Caco-2 (cell line): ENCODE results near the gene POLR1A. TPM values are rescaled to one million over a fixed set of nuclear protein-coding genes. Genes with fewer than 3 reads are reported as not detected.

Experiments
- BruUV-seq: library from RNA; stranded (reverse); fragments of 400-500 nt; replicated peaks from 2 replicates; lab custom pipeline; 2021; lab: Mats Ljungman, UMichigan
- CTCF ChIA-PET: fragments of 300-600 bp; sonication (Branson Sonifier 250); formaldehyde crosslinking; loops from one replicate; lab custom pipeline; 2022; ENCODE audit warnings: antibody characterized with exemption; lab: Charles Lee
- POLR2A ChIA-PET: fragments of 300-600 bp; sonication (Branson Sonifier 250); formaldehyde crosslinking; loops from one replicate; lab custom pipeline; 2022; ENCODE audit warnings: antibody characterized with exemption; lab: Charles Lee
- DNase-seq, 2 experiments: peaks; one replicate each; pipeline versions ENCODE4 v3.0.0 to v3.0.0-alpha.2; 2020 to 2022
- H3K27me3 ChIP-seq: replicated peaks from 2 replicates; pipeline ENCODE4 v1.6.0; 2011; ENCODE audit warnings: low read length; ENCODE audit not compliant: control insufficient read depth, insufficient read depth
- H3K36me3 ChIP-seq: 2 replicates; pipeline ENCODE4 v1.5.1; 2011; ENCODE audit warnings: low read length; ENCODE audit not compliant: control insufficient read depth, insufficient read depth
- H3K4me1 ChIP-seq: fragments of 250-450 bp; sonication (Bioruptor Pico); 2 replicates; pipeline ENCODE4 v1.5.1; 2020; ENCODE audit warnings: mild to moderate bottlenecking
- H3K4me3 ChIP-seq: 2 replicates; pipeline ENCODE4 v1.5.1; 2011; ENCODE audit warnings: low read depth, mild to moderate bottlenecking, control low read depth, low read length
- H3K9me3 ChIP-seq: fragments of 250-450 bp; sonication (Bioruptor Pico); 2 replicates; pipeline ENCODE4 v1.5.1; 2020; ENCODE audit warnings: mild to moderate bottlenecking, moderate library complexity
- H3K27ac Mint-ChIP-seq: one replicate; pipeline ENCODE4 v1.8.0; 2022; ENCODE audit warnings: mixed read lengths; ENCODE audit not compliant: unreplicated experiment
- H3K27me3 Mint-ChIP-seq: one replicate; pipeline ENCODE4 v1.8.0; 2022; ENCODE audit warnings: mixed read lengths; ENCODE audit not compliant: insufficient read depth, unreplicated experiment
- H3K36me3 Mint-ChIP-seq: one replicate; pipeline ENCODE4 v1.8.0; 2022; ENCODE audit warnings: mild to moderate bottlenecking, mixed read lengths; ENCODE audit not compliant: insufficient read depth, unreplicated experiment
- H3K4me1 Mint-ChIP-seq: one replicate; pipeline ENCODE4 v1.8.0; 2022; ENCODE audit warnings: low read depth, mixed read lengths; ENCODE audit not compliant: unreplicated experiment
- H3K4me3 Mint-ChIP-seq: one replicate; pipeline ENCODE4 v1.8.0; 2022; ENCODE audit warnings: mild to moderate bottlenecking, moderate library complexity, mixed read lengths; ENCODE audit not compliant: unreplicated experiment
- H3K9me3 Mint-ChIP-seq: one replicate; pipeline ENCODE4 v1.8.0; 2022; ENCODE audit warnings: mixed read lengths; ENCODE audit not compliant: unreplicated experiment
- intact Hi-C: fragments of 100-400 bp; cut with micrococcal nuclease; formaldehyde crosslinking; loops from one replicate; pipeline ENCODE4 v1.10.0; 2022; ENCODE audit not compliant: unreplicated experiment
- total RNA-seq: library from RNA; stranded (reverse); gene quantifications from 2 replicates; pipeline ENCODE4 v1.2.3, GENCODE V29; 2022
- TF ChIP-seq, protein P1 (sequence below), 2 experiments: fragments of 200-600 bp in 1 of 2; IDR thresholded peaks; 1 replicate in 1 of 2; 2 replicates in 1 of 2; pipeline versions ENCODE4 v1.5.1 to v1.8.0; 2011 to 2022; ENCODE audit warnings: antibody characterized with exemption in 1 of 2, control low read depth in 1 of 2, inconsistent platforms in 1 of 2, low read depth in 1 of 2, low read length in 1 of 2, mild to moderate bottlenecking in 1 of 2, moderate library complexity in 1 of 2; ENCODE audit not compliant: insufficient read depth in 1 of 2, severe bottlenecking in 1 of 2, unreplicated experiment in 1 of 2

Gene POLR1A
- total RNA-seq, 1 experiment from 2014 or later = 73.8 TPM

DNA sequence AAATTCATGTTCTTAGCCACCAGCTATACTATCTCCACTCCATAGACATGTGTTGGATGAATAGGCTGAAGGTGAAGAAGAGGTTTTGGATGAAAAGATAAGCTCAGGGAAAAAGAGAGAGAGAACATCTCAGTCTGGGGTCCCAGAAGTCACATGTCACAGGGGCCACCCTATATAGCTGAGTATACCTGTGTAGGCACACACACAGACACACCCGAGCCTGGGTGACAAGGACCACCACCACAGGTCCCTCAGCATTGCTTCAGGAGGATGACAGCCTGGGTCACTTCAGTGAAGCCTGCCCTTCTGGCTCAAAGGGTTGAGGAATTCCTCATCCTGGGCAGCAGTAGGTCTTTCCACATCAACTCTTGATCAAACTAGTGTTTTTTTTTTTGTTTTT, 56.2 kb downstream of the POLR1A start:
- H3K4me1 ChIP-seq = no peaks in the 10 kb centered on the region
- Mint-ChIP-seq H3K36me3 (peaks cover 79% of the 10 kb centered on the region), H3K27me3 (no peaks in the 10 kb centered on the region), H3K4me1 (no peaks in the 10 kb centered on the region), H3K4me3 (no peak overlapping the region), H3K9me3 (no peaks in the 10 kb centered on the region), H3K27ac (no peak overlapping the region)
- no peaks in the 10 kb centered on the region for H3K9me3 ChIP-seq
- DNase-seq = peak in 1 of 2 experiments; percentile 9
- ChIA-PET POLR2A (no interaction called here), CTCF (no interaction called here)
- TF ChIP-seq, protein P1, sequence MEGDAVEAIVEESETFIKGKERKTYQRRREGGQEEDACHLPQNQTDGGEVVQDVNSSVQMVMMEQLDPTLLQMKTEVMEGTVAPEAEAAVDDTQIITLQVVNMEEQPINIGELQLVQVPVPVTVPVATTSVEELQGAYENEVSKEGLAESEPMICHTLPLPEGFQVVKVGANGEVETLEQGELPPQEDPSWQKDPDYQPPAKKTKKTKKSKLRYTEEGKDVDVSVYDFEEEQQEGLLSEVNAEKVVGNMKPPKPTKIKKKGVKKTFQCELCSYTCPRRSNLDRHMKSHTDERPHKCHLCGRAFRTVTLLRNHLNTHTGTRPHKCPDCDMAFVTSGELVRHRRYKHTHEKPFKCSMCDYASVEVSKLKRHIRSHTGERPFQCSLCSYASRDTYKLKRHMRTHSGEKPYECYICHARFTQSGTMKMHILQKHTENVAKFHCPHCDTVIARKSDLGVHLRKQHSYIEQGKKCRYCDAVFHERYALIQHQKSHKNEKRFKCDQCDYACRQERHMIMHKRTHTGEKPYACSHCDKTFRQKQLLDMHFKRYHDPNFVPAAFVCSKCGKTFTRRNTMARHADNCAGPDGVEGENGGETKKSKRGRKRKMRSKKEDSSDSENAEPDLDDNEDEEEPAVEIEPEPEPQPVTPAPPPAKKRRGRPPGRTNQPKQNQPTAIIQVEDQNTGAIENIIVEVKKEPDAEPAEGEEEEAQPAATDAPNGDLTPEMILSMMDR (IDR thresholded peaks at IDR 0.05; ENCODE audit: insufficient read depth in 1 of 2, low read depth in 1 of 2, low read length in 1 of 2, severe bottlenecking in 1 of 2, unreplicated experiment in 1 of 2) = no peak
- H3K4me3 ChIP-seq = no peak overlapping the region
- peaks cover 9% of the 10 kb centered on the region for H3K36me3 ChIP-seq
- no TSS peak for BruUV-seq
- intact Hi-C loops = no loop called here
- no peaks in the 10 kb centered on the region for H3K27me3 ChIP-seq

DNA sequence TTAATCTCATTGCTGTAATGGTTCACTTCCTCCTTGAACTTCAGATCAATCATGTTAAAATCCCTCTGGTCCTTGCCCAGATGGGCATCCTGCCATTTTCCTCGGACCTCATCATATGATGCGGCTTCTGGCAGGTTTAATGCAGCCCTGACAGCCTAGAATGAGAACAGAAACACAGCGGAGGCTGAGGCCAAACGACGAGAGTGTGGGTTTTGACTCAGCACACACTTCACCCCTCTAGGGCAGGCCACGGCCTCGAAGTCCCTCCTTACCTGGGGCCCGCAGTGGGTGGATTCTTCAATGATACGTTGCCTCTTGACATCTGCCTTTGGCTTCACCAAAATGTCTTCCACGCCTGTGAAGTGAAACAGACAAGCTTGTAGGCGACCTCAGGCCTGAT, 56.8 kb downstream of the POLR1A start:
- CTCF ChIA-PET = no interaction called here
- TF ChIP-seq, protein P1 (IDR thresholded peaks at IDR 0.05; ENCODE audit: insufficient read depth in 1 of 2, low read depth in 1 of 2, low read length in 1 of 2, severe bottlenecking in 1 of 2, unreplicated experiment in 1 of 2) = no peak
- peaks cover 8% of the 10 kb centered on the region for H3K36me3 ChIP-seq

DNA sequence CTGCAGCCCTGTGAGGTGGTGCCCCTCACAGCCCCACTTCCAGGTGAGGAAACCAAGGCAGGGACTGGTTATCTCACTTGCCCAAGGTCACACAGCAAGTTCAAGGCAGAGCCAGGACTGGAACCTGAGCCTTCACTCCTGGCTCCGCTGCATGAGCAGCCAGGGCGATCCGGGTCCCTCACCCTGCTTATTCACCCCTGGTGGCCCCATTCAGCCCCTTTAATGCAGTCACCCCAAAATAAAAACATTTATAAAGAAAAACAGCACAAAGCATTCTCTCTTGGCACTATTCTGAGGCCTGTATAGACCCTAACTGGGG, 57.3 kb downstream of the POLR1A start:
- H3K27me3 ChIP-seq = no peaks in the 10 kb centered on the region
- Mint-ChIP-seq H3K4me3 (no peak overlapping the region), H3K36me3 (peaks cover 69% of the 10 kb centered on the region), H3K4me1 (no peaks in the 10 kb centered on the region), H3K27ac (no peak overlapping the region), H3K27me3 (no peaks in the 10 kb centered on the region), H3K9me3 (no peaks in the 10 kb centered on the region)
- no peaks in the 10 kb centered on the region for H3K4me1 ChIP-seq
- TF ChIP-seq, protein P1 (IDR thresholded peaks at IDR 0.05; ENCODE audit: insufficient read depth in 1 of 2, low read depth in 1 of 2, low read length in 1 of 2, severe bottlenecking in 1 of 2, unreplicated experiment in 1 of 2) = no peak
- H3K36me3 ChIP-seq = peaks cover 6% of the 10 kb centered on the region
- H3K4me3 ChIP-seq = no peak overlapping the region
- intact Hi-C loops = no loop called here
- ChIA-PET CTCF (no interaction called here), POLR2A (no interaction called here)
- no peak for DNase-seq
- no TSS peak for BruUV-seq
- H3K9me3 ChIP-seq = no peaks in the 10 kb centered on the region

More for the DNA sequence above, 56.8 kb downstream of the POLR1A start:
- H3K4me1 Mint-ChIP-seq = no peaks in the 10 kb centered on the region
- no peak overlapping the region for H3K27ac Mint-ChIP-seq
- H3K4me3 Mint-ChIP-seq = no peak overlapping the region
- Histone ChIP-seq H3K4me3 (no peak overlapping the region), H3K27me3 (no peaks in the 10 kb centered on the region), H3K9me3 (no peaks in the 10 kb centered on the region), H3K4me1 (no peaks in the 10 kb centered on the region)
- peak in 1 of 2 experiments; percentile 9 for DNase-seq
- no peaks in the 10 kb centered on the region for H3K9me3 Mint-ChIP-seq
- POLR2A ChIA-PET = no interaction called here
- H3K36me3 Mint-ChIP-seq = peaks cover 75% of the 10 kb centered on the region
- intact Hi-C loops = no loop called here
- BruUV-seq = no TSS peak
- no peaks in the 10 kb centered on the region for H3K27me3 Mint-ChIP-seq
